ELR (cell line): ENCODE data around the gene PPP4R1.

Source experiments
- DNase-seq: peaks from one replicate; pipeline ENCODE4 v3.0.0-alpha.2; 2015; ENCODE audit warnings: low read depth

The PPP4R1 gene

DNA sequence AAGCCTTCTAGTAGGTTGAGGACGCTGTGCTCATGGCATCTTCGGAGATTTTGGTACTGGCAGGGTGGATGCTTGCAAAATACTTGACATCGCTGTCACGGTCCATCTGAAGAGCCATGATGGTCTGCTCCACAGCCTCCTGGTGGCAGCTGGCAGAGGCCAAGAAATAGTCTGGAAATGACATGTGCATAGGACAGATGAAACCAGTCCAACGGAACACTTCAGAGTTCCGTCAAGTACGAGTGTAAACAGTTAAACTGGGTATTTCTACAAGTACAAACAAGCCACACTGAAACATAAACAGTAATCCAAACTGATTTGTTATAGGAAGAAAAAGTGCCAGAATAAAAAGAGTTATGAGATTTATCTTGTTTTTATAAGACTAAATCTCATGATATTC is 66.6 kb downstream of the PPP4R1 start:
- DNase-seq, result no peak

DNA sequence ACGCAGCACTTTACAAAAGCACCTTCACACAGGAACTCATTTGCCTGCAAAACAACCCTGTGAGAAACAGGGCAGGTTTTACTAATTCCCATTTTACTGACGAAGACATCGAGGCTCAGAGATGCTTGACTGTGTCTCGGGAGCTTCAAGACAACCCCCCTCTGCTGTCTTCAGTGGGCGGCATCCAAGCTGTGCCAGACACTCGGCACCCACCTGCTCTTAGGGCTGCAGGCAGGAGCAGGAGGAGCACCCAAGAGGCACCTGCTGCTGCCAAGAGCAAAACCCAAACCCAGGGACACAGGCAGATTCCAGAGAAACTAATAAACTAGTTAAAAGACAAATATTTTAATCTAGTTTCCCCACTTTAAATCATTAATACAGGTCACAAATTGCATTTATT is 67.9 kb downstream of the PPP4R1 start:
- DNase-seq, result no peak

DNA sequence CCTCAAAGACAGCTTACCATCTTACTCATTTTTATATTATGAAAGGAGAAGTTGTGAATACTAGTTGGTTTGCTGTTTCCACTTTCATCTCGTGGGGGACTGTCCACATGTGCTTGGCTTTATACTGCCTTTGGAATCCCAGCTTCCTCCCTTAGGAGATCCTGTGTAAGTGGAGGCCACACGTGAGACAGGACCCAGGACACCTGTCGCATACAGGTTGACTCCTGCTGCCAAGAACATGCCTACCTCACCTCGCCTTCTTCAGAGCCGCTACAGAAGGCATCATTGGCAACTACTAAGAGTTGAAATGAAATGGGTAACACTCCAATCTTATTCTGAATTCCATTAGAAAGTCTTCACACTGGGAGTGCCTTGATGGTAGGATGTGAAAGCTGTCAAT is 69.3 kb downstream of the PPP4R1 start:
- no peak for DNase-seq

DNA sequence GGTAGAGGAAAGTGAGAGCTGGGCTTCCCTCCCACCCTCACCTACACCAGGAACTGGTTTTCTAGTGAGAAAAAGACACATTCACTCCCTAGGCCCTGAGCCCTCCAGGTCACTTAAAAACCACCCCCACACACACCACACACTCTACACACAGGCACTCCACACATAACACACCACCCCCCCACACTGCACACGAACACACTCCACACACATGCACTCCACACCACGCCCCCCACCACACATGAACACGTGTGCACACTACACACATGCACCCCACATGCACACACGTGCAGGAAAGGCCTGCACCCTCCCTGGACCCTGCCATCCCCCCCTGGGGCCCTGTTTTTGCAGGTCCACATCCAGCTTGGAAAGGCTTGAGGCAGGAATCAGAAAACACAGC is 71.4 kb downstream of the PPP4R1 start:
- no peak for DNase-seq

DNA sequence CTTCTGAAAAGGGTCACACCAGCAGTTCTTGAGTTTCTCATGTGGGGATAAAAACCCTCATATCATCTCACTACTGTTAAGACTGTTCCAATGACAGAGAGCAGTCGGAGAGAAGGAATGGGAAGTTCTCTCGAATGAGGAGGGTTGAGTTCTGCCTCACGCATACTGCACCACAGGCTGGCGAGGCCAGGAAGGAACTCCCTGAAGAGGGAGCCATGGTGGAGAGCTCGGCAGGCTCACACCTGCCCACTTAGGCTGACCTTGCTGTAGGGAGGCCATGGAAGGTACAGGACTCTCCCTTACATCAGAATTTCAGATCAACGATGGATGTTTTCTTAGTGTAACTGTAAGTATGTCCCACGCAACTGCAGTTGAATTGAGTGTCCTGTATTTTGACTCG is 74.4 kb downstream of the PPP4R1 start:
- DNase-seq, result no peak

DNA sequence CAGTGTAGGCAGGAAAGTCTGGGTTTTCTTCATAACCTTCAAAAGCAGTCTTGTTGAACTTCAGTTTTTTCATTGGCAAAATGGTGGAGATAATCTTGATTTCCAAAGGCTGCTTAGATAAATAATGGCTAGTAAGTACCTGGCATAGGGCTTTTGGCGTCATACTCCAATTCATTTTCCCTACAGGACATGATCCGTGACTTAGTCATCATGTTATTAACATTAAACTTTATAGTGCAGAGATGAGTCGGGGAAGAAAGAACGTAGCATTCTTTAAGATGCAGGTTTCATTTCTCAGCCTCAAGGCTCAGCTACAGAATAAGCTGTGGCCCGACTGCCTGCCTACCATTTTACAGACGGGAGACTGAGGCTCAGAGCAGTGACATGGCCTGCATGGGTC is 75.1 kb downstream of the PPP4R1 start:
- DNase-seq, result peak; percentile 96

DNA sequence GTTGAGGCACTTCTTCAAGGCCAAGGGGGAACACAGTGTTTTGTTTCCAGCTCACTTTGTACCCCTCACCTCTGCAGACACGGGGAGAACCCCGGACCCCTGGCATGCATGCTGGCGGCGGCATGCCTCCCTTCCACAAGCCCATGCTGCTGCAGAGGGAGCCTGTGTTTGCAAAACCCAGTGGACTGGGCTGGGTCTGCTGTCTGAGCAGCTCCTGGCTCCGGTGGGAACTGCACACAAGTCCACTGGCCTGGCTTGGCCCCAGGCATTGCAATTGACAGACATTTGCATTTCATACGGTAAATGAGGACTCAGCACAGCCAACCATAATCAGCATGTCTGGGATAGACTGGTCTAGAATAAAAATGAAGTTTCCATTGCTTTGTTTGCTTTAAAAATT is 76.7 kb downstream of the PPP4R1 start:
- no peak for DNase-seq

DNA sequence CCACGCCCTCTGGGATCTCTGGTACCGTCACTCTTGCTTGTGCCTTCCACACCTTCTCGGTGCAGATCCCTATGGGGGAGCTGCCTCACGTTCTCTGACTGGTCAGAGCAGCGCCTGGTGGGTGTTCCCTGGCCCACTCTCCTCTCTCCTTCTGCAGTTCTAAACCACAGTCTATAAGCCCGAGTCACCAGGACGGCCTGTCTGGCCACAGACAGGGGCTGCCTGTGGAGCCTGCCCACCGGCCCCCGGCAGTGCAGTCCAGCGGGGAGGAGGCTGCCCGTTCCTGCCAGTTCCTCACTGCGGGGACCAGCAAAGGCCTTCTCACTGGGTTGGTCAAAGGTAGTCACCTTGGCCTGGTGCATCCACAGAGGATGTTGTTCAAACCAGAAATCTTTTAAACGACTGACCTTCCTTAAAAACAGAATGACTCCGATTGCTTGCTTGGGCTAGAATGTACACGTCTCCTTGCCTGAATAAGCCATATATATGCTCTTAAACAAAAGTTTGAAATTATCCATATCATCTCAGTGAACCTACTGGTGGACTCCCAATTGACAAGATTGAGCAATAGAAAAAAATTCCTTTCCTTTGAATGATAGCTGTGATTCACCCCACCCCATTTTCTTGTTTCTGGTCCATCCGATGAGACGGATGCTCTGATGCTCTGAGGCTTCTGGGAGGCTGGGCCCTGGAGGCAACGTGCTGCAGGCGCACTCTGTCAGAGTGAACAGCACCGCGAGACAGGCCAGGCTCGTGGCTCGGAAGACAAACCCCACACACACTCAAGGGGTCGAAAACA is 77.8 kb downstream of the PPP4R1 start:
- peak; percentile 95 for DNase-seq

DNA sequence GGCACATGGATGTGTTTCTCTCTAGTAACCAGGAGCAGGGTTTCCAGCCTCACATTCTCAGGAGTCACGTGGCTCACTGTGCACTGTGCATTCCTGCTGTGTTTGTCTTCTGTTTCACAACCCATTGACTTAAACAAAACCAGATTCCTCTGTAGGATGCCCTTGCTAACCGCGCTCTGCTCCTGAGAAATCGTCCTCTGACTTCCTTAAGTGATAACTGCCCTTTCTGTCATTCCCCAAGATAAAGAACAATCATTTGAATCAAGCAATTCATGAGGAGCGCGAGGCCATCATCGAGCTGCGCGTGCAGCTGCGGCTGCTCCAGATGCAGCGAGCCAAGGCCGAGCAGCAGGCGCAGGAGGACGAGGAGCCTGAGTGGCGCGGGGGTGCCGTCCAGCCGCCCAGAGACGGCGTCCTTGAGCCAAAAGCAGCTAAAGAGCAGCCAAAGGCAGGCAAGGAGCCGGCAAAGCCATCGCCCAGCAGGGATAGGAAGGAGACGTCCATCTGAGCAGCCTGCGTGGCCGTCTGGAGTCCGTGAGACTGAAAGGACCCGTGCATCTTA is 78.8 kb downstream of the PPP4R1 start:
- peak; percentile 92 for DNase-seq

DNA sequence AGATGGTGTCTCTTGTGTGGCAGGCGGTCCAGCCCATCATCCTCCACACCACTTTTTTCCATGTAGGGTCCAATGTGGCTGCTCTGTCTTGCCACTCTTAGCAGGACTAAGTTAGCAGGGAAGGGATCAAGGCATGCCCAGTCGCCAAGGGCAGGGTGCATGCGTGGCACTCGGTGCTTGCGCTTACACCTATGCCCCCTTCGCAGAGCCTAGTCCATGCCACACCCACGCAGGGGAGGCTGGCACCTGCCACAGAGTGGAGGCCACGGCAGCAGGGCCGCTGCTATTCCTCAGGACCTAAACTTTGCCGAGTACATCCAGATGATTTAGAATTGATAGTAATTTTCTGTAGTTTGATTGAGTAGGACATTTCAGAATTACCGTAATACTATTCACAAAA is 79.5 kb downstream of the PPP4R1 start:
- DNase-seq, result no peak

DNA sequence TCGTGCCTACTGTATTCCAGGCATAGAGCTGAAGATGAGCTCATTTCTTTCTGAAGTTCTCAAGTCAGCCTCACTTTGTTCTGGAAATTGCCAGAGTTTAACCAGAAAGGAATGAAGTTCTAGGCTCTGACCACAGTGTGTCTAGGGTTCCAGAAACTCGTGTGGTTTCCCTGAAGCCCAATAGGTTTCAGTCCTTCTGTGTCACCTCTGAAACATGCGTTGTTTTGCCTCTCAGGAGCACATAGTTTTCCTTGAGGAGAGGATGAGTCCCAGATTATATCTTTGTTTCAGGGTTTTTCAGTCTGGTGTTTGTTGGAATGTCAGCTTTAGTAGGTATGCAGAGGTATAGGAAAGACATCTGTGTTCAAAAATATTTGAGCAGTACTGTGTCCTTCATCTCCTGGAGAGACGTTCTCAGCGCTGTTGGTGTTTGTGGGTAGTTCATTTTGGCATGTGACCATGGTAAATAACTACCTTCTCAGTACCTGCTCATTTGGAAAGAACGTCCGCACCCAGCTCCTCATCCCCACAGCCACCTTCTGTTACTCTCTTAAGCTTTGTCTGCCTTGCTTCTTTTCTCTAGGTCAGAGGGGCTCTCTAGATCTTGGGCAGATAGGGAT is 82.5 kb downstream of the PPP4R1 start:
- peak; percentile 55 for DNase-seq

DNA sequence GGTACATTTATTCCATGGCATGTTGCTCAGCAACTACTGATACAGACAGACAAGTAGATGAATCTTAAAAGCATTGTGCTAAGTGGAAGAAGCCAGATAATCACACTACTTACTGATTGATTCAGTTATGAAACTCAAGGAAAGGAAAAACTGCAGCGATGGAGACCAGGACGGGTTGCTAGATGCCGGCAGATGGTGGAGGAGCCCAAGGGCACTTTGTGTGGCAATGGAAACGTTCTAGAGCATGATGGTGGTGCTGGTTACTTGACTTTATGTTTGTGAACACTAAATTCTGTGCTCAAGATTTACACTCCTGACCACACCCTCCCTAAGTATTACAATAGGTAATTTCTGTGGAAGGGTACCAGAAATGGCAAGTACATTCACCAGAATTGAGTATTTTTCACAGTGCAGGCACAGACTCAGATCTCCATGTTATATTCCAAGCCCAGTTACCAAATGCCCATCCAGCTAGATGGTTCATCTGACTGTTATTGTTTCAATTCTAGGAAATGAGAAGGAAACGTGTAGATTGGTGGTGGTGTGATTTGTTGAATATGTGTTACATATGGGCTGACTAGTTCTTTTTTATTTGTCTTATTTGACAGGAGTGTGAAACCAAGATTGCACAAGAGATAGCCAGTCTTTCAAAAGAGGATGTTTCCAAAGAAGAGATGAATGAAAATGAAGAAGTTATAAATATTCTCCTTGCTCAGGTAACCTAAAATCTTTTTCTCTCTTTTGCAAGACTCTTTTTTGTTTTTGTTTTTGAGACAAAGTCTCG is 83.9 kb downstream of the PPP4R1 start:
- no peak for DNase-seq

DNA sequence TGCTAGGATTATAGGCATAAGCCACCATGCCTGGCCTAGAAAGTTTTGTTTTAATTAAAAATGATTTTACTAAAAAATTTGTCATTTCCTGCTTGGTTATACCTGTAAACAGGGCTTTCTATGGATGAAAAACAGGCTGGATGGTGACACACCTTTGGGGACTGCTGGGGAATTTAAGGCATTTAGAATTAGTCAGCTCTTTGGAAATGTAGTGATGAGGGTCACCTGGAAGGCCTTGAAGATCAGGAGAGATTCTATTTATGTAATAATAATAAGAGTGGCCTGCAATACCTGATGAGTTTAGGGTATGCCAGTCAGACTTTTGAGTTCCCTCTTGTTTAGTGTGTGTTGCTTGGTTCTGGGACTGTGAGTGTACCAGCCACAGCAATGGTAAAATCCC is 87.9 kb downstream of the PPP4R1 start:
- no peak for DNase-seq

DNA sequence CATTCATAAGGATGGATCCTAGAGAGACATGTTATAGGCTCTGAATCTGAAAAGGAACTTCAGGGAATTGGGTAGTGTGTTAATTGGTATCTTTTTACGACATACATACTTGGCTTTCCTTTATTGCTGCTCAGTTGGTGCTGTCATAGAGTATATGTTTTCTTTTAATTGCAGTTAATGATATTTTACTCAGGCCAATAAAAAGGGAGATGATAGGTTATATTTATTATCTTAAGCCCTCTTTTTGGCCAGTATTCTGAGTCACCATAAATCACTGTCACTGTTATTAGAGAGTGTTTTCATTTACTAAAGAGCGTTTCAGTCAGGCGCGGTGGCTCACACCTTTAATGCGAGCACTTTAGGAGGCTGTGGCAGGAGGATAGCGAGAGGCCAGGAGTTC is 91.4 kb downstream of the PPP4R1 start:
- DNase-seq, result no peak

DNA sequence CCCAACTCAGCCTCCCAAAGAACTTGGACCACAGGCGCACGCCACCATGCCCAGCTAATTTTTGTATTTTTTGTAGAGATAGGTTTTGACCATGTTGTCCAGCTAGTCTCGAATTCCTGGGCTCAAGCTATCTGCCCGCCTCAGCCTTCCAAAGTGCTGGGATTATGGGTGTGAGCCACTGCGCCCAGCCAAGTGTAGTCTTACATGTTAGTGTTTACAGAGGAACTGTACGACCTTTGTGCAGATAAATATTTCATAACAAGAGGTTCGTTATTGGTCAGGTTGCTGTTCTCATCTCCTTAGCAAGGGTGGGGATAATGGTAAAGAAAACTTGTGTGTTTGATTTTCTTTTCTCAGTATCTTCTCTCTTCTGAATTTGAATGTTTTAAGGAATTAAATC is 92.6 kb downstream of the PPP4R1 start:
- DNase-seq, result no peak

DNA sequence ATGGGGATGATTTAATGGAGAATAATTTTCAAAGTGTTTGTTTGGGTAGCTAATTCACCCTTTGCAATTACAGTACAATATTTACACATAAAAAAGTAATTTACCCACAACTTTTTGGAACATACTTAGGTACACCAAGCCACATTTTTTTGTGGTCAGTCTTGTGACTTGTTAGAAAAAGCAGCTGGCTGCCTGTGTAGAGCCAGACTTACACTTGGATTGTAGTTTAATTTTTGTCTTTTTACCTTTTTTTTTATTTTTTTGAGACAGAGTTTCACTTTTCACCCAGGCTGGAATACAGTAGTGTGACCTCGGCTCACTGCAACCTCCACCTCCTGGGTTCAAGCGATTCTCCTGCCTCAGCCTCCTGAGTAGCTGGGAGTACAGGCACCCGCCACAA is 93.7 kb downstream of the PPP4R1 start:
- no peak for DNase-seq

DNA sequence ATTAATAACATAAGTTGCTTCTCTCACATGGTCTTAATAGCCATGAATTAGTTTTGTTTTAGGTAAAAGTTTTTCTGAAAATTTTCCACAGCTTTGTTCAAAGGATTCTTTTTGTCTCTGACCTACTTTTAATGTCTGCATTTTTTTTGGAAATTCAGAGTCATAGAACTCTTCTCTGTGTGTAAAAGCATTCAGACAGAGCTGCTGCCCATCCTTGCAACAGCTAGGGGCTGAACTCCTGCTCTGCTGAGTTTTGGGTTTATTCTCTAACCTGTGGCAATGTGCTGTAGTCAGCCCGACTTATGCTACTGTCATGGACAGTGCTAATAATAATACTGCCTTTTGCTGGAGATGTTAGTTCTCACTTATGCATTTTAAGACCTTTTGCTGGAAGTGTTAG is 95.0 kb downstream of the PPP4R1 start:
- no peak for DNase-seq

DNA sequence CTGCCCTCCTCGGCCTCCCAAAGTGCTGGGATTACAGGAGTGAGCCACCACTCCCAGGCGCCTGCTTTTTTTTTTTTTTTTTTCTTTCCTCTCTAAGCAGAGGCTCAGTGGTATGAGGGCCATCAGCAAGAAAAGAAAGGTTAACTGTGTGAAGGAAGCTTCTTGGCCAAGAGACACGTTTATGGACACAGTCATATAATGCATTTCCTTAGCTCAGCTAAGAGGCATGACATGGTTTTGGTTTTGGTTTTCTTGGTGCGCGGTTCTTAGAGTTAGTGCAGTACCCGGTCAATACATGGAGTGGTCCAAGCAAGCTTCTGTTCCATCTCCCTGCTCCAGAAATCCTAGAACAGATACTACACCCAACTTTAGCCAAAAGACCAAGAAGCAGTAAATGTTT is 96.5 kb downstream of the PPP4R1 start:
- no peak for DNase-seq

DNA sequence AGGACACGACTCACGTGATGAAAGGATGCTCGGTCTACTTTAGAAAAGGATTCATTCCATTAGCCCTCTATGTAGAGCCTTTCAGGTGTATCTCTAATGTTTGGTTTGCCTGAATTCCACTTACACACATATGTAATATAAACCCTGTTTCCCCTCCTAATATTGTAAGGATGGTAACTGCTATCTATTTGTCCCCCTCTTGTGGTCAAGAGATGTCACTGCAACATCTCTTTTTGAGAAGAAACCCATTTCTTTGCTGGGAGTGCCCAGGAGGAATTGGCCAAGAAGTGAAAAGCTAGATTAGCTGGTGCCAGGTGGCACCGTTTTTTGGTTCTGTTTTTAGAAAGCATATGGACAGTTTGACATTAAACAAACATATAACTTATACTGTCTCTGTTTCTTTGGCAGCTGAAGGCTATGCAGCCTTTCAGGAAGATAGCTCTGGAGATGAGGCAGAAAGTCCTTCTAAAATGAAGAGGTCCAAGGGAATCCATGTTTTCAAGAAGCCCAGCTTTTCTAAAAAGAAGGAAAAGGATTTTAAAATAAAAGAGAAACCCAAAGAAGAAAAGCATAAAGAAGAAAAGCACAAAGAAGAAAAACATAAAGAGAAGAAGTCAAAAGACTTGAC is 97.8 kb downstream of the PPP4R1 start:
- peak; percentile 71 for DNase-seq

DNA sequence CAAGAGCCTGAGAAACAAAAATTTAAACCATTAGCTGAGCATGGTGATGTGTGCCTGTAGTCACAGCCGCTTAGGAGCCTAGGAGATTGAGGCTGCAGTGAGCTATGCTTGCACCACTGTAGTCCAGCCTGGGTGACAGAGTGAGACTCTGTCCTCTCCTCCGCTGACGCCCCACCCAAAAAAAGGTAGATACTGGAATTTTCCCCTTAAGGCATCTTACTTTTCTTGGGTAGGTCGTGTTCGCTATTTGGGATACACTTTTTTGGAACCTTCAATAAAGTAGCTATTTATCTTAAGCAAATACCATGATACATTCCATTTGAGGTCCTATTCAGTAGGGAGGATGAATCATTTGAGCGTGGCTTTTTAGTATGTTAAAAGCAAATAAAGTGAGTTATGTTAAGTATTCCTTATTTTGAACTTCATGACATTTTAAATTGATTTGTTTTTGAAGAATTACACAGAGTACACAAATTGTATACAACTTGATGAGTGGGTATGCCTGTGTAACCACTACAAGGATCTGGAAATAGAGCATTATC is 100.3 kb downstream of the PPP4R1 start:
- peak; percentile 68 for DNase-seq

DNA sequence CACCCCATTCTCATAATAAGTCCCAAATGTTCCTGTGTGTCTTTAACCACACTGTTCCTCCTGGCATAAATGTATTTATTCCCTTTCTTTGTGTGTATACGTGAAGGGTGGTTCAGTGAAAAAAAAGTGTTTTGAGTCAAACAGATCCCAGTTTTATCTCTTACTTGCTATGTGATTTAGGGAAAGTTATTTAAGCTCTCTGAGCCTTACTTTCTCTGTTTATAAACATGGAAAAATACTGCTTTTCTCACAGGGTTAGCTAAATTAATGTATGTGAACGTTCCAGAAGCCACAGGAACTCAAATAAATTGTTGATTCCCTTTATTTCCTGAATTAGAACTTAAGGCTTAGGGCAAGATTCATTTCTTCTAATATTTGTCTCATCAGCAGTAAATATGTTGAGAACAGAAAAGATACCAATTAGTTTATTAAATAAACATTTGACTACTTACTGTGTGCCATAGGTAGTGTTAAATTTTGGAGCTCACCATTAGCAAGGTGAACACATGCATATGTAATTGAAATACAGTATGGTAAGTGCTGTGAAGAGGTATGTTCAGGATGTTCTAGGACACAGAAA is 105.8 kb downstream of the PPP4R1 start:
- DNase-seq, result no peak
